Panc1 (cell line): ENCODE results near the gene C20orf204. TPM values are rescaled to one million over a fixed set of nuclear protein-coding genes. Genes with fewer than 3 reads are reported as not detected.

Experiments used
- ATAC-seq: fragments of 200-7000 bp; cut with Tn5 transposase; 2 replicates; pipeline ENCODE4 v1.9.1; 2020; ENCODE audit warnings: mild to moderate bottlenecking, moderate library complexity
- BruUV-seq: library from RNA; stranded (reverse); fragments of 400-500 nt; replicated peaks from 2 replicates; lab custom pipeline; 2021; lab: Mats Ljungman, UMichigan
- CTCF ChIA-PET: fragments of 300-600 bp; sonication (Branson Sonifier 250); formaldehyde crosslinking; loops from one replicate; lab custom pipeline; 2022; ENCODE audit warnings: antibody characterized with exemption; lab: Charles Lee
- POLR2A ChIA-PET: fragments of 300-600 bp; sonication (Branson Sonifier 250); formaldehyde crosslinking; loops from one replicate; lab custom pipeline; 2022; ENCODE audit warnings: antibody characterized with exemption; lab: Charles Lee
- DNase-seq: peaks from one replicate; pipeline ENCODE4 v3.0.0-alpha.2; 2010; ENCODE audit warnings: low read depth, low spot score
- H3K27ac ChIP-seq: 2 replicates; pipeline ENCODE4 v1.5.1; 2011; ENCODE audit warnings: mild to moderate bottlenecking, low read length, inconsistent platforms
- H3K27me3 ChIP-seq: fragments of 200-500 bp; sonication (Bioruptor generic); 2 replicates; pipeline ENCODE4 v1.6.0; 2014; ENCODE audit warnings: low read length, inconsistent platforms; ENCODE audit not compliant: control insufficient read depth, insufficient read depth
- H3K36me3 ChIP-seq: fragments of 200-500 bp; sonication (Bioruptor generic); 2 replicates; pipeline ENCODE4 v1.5.1; 2014; ENCODE audit warnings: inconsistent platforms, mild to moderate bottlenecking, low read length, moderate library complexity; ENCODE audit not compliant: control insufficient read depth, insufficient read depth
- H3K4me1 ChIP-seq: 2 replicates; pipeline ENCODE4 v1.5.1; 2011; ENCODE audit warnings: inconsistent platforms, mild to moderate bottlenecking, low read length, moderate library complexity; ENCODE audit not compliant: control insufficient read depth, insufficient read depth
- H3K4me3 ChIP-seq, 2 experiments: 2 replicates each; pipeline ENCODE4 v1.5.1; 2011 to 2012; ENCODE audit warnings: low read depth in 2 of 2, low read length in 2 of 2, mild to moderate bottlenecking in 2 of 2, inconsistent platforms in 1 of 2, moderate library complexity in 1 of 2
- H3K9me3 ChIP-seq: fragments of 200-500 bp; sonication (Bioruptor generic); 2 replicates; pipeline ENCODE4 v1.5.1; 2014; ENCODE audit warnings: low read depth, mild to moderate bottlenecking, inconsistent platforms, low read length, moderate library complexity; ENCODE audit not compliant: control insufficient read depth, insufficient read depth
- CTCF ChIP-seq: fragments of 450-650 bp; IDR thresholded peaks from 2 replicates; pipeline ENCODE4 v1.5.1; 2017; ENCODE audit warnings: mild to moderate bottlenecking
- POLR2AphosphoS5 ChIP-seq: IDR thresholded peaks from 2 replicates; pipeline ENCODE4 v1.6.1; 2012; ENCODE audit warnings: mild to moderate bottlenecking, low read depth, low read length, moderate library complexity
- REST ChIP-seq, 2 experiments: IDR thresholded peaks; 2 replicates each; pipeline ENCODE4 v1.6.1; 2011 to 2012; ENCODE audit warnings: low read depth in 2 of 2, control low read depth in 1 of 2, low read length in 1 of 2, mild to moderate bottlenecking in 1 of 2, moderate library complexity in 1 of 2; ENCODE audit not compliant: insufficient read depth in 1 of 2
- SIN3A ChIP-seq: IDR thresholded peaks from 2 replicates; pipeline ENCODE4 v1.6.1; 2012; ENCODE audit warnings: low read depth, mild to moderate bottlenecking, low read length, moderate library complexity, borderline replicate concordance; ENCODE audit not compliant: insufficient read depth
- TCF7L2 ChIP-seq: IDR thresholded peaks from 2 replicates; pipeline ENCODE4 v1.6.1; 2011; ENCODE audit warnings: mild to moderate bottlenecking, low read depth, low read length, inconsistent platforms
- in situ Hi-C: cut with HindIII; loops from 2 replicates; pipeline ENCODE4 v1.10.0; 2016; ENCODE audit warnings: low sequenced_read_pairs, low pct_unique_long_range_greater_than_20kb
- intact Hi-C: fragments of 100-400 bp; cut with micrococcal nuclease; formaldehyde crosslinking; loops from one replicate; pipeline ENCODE4 v1.10.0; 2022; ENCODE audit not compliant: unreplicated experiment
- total RNA-seq: library from RNA; stranded (reverse); gene quantifications from one replicate; pipeline ENCODE4 v1.2.1, GENCODE V29; 2021; ENCODE audit not compliant: unreplicated experiment

Gene C20orf204
- total RNA-seq, 1 experiment from 2014 or later: 1.9 TPM

- peaks cover 59% of the 10 kb centered on the region for H3K4me1 ChIP-seq
- intact Hi-C loops: no loop called here
- H3K4me3 ChIP-seq: no peak overlapping the region
- H3K27ac ChIP-seq: peak overlapping the region; percentile 34
- H3K36me3 ChIP-seq: no peaks in the 10 kb centered on the region
- in situ Hi-C loops: no loop called here
- BruUV-seq: no TSS peak
- CTCF ChIA-PET: no interaction called here
- TF ChIP-seq CTCF (no peak), POLR2AphosphoS5 (no peak), SIN3A (no peak), REST (IDR thresholded peaks at IDR 0.05; ENCODE audit: insufficient read depth in 1 of 2, low read depth in 2 of 2, low read length in 1 of 2) (no peak), TCF7L2 (no peak)
- POLR2A ChIA-PET: interaction anchor here (0.6 kb wide), 1 partner anchor 71 kb away, joined by 3 read pairs; no protein-coding TSS in a partner anchor
- no peaks in the 10 kb centered on the region for H3K9me3 ChIP-seq
- no peaks in the 10 kb centered on the region for H3K27me3 ChIP-seq
- DNase-seq (no peak), ATAC-seq (no peak)
These were observed 15.8 kb downstream of the C20orf204 start for GRCh38 chr20:64051561-64052325.

- DNase-seq: no peak
- ChIA-PET POLR2A (interaction anchor here (0.6 kb wide), 1 partner anchor 72 kb away, joined by 3 read pairs; no protein-coding TSS in a partner anchor), CTCF (no interaction called here)
- H3K36me3 ChIP-seq: no peaks in the 10 kb centered on the region
- ATAC-seq: no peak
- intact Hi-C loops: no loop called here
- TF ChIP-seq REST (IDR thresholded peaks at IDR 0.05; ENCODE audit: insufficient read depth in 1 of 2, low read depth in 2 of 2, low read length in 1 of 2) (no peak), TCF7L2 (no peak), POLR2AphosphoS5 (no peak), SIN3A (no peak), CTCF (no peak)
- no peak overlapping the region for H3K4me3 ChIP-seq
- no peak overlapping the region for H3K27ac ChIP-seq
- H3K9me3 ChIP-seq: no peaks in the 10 kb centered on the region
- peaks cover 65% of the 10 kb centered on the region for H3K4me1 ChIP-seq
- no peaks in the 10 kb centered on the region for H3K27me3 ChIP-seq
- in situ Hi-C loops: no loop called here
- no TSS peak for BruUV-seq
These were observed 16.3 kb downstream of the C20orf204 start for GRCh38 chr20:64052326-64052722.
